IPS-18c (cell line): ENCODE data around the gene TMPRSS13.
A peak's percentile ranks its signal among the peaks of the same experiment; 100 is the strongest.

Source experiments
- H3K4me3 ChIP-seq: 2 replicates; pipeline ENCODE4 v1.7.0; 2013; ENCODE audit warnings: low read depth, mild to moderate bottlenecking, low read length, moderate library complexity; ENCODE audit not compliant: insufficient read depth
- H3K9me3 ChIP-seq: one replicate; pipeline ENCODE4 v1.6.1; 2013; ENCODE audit warnings: mild to moderate bottlenecking, low read length, moderate library complexity; ENCODE audit not compliant: control insufficient read depth, insufficient read depth

The TMPRSS13 gene

DNA sequence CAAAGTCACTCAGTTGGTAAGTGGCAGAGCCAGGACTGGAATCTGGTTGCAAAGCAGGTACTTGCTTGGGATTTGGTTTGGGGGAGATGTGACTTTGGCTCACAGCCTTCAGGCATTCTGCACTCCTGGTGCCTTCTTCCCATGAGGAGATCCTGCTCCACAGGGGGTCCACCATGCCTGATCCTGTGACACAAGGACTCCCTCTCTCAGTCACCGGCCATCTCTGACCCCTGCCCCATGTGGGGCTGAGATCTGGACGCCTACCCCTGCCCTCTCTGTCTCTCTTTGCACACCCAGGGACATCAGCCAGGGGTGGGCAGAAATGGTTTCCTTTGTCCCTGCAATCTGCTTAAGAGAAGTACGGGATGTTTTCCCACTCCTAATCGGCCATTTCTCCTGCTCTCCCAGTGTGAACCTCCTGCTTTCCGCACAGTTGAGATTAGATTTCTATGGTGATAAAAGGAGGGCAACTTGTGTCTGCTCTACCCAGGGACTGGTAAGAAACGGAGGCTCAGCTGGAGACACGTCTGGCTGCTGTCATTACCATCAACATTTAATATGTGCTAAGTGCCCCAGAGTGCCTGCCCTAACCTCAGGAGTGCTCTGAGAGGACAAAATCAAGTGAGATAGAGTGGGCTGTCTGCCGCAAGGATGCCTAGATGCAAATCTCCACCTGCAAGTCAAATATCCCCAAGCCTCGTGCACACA lies 41.6 kb downstream of the TMPRSS13 start:
- Histone ChIP-seq H3K9me3 (no peaks in the 10 kb centered on the region), H3K4me3 (no peak overlapping the region)

DNA sequence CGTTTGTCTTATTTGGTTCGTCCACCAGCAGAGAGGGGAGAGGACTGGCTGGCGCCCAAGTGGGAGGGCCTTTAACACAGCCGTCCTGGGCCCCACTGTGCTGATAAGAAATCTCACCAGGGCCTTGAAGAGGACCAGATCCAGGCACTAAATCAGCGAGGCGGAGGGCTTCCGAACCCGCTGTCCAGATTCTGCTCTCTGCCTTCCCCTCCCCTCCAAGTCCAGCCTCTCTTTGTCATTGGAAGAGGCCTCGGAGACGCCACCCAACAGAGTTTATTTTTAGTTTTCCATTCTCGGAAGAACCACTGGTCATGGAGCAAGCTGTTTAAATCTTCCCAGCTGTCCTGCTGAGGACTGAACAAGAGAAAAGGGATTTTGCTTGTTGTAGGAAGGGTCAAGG lies 43.4 kb downstream of the TMPRSS13 start:
- H3K4me3 ChIP-seq: no peak overlapping the region
- no peaks in the 10 kb centered on the region for H3K9me3 ChIP-seq

DNA sequence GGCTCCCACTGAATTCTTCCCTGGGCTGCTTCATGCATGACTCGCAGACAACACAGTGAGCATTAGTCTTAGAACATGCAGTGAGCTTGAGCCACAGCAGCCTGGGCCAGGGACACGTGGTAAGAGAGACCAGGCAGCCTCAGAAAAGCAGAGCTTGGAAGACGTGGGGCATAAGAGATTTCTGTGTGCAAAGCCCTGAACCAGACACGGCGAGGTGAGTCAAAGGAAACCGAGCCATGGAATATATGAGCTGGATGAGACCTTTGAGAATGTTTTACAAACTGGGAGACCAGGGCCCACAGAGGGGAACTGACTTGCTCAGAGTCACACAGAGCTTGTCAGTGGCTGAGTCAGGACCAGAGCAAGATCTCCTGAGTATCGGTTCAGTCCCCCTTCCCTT lies 44.2 kb downstream of the TMPRSS13 start:
- Histone ChIP-seq H3K9me3 (no peaks in the 10 kb centered on the region), H3K4me3 (no peak overlapping the region)

DNA sequence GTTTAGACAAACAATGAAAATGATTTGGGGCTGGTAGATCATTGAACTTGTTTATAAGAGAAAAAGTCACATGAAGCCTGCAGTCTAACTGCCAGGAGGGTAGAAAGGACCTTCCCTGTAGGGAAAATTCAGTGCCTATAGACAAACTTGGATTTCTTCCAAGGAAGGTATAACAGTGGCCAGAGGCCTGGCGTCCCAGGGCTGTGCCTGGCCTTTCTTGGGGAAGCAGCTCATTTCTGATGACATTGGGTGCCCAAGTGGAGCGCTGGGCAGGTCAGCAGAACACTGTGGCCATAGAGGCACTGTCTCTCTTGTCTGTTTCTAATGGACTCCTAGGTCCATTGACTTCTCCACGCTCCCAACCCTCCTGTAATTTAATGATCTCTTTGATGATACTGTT lies 46.1 kb downstream of the TMPRSS13 start:
- no peaks in the 10 kb centered on the region for H3K9me3 ChIP-seq
- no peak overlapping the region for H3K4me3 ChIP-seq

DNA sequence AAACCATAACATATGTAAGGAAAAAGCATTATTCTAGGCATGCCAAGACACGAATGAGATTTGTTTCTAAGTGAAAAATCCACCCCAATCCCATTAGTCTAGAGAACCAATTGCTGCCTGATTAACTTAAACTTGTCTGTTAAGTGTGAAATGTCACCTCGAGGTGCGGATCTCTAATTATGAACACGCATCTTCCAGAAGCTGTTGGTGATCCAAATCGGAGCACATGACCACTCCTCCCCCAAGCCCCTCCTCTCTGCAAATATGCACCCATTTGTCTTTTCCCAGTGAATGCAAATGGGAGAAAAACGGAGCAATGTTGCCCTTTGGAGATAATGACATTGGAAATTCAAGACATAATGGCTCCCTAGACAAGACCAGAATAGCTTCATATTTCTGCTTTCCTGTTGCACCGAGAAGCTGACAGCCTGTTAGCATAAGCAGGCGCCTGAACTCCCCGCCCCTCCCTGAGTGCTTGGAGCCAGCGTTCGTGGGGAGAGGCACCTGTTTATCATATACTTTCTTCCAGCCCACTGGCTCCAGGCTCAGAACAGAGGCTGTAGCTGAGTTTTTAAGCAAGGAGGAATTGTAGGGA lies 46.8 kb downstream of the TMPRSS13 start:
- Histone ChIP-seq H3K4me3 (no peak overlapping the region), H3K9me3 (no peaks in the 10 kb centered on the region)

DNA sequence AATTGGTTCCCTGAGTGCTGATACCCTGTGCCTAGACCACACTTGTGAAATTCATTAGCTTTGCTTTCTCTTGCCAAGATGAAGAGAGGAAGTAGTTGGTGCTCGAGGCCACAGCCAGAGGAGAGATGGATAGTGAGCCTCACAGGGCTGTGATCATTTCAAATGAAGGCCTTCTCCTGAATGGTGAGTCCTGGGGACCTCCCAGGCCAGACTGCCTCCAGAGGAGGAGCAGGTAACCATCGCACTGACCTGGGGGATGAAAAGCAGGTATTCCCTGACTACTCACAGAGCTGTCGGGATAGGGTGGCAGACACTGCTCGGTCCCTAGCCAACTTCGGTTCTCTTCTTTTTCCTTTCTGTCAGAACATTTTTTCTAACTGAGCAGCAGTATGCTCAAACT lies 48.0 kb downstream of the TMPRSS13 start:
- H3K4me3 ChIP-seq: no peak overlapping the region
- H3K9me3 ChIP-seq: no peaks in the 10 kb centered on the region

DNA sequence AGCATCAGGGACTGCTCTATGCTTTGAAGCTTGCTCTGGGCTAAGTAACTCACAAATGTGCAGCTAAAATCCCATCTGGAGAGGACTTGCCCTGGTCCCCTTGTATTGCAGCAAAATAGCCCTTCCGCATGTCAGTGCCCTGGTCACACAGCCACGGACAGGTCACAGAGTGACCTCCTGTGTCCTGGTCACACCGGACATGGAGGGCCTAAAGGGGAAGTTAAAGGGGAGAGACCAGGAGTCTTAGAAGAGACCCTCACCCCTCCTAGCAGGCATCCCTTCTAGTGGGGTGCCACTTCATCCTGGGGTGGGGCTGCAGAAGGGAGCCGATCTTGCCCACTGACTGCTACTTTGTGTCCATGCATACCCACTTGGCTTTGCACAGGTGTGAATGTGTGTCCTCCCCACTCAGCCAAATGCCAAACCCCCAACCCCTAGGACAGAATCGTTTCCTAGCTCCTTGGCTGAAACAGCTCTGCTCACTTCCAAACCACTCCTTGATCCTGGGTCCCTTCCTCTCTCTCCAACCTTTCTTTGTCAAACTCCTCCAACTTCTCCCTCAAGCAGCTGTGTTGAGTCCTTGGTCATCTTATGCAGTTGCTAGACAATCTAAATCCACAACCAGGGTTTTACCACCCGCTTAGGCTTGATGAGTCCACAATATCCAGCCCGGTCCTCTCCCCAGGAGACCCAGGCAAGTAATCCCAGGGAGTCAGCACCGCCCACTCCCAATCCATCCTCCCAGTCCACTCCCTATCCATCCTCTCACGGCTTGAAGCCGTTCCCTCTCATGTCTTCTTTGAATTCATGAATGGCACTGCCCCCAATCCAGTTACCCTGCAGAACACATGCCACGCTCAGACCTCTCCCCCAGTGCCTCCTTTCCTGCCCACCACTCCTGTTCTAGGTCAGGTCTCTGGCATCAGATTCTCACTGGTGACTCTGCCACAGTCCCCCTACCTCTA lies 49.4 kb downstream of the TMPRSS13 start:
- Histone ChIP-seq H3K9me3 (no peaks in the 10 kb centered on the region), H3K4me3 (no peak overlapping the region)

DNA sequence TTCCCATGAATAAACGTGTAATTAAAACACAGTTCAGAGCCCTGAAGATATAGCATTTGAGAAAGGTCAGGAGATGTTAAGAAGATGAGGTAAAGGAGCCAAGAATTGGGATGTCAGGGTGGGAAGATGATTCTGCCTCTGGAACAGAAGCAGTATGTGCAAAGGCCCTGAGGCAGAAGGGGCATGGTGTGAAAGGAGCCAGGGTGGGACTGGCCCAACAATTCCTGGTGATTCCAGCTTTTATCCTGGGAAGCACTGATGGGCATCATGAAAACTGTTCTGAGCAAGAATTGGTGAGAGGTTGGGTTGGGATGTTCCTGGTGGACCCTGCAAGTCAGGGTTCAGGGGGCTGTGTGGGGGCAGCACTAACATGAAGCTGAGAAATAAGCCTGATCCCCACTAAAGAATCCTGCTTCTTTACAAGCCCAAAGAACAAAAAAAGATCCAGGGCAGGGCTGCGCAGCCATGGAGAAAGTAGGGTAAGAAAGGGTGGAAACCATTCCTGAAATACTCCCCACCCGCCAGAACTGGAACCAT lies 50.2 kb downstream of the TMPRSS13 start:
- no peaks in the 10 kb centered on the region for H3K9me3 ChIP-seq
- no peak overlapping the region for H3K4me3 ChIP-seq

DNA sequence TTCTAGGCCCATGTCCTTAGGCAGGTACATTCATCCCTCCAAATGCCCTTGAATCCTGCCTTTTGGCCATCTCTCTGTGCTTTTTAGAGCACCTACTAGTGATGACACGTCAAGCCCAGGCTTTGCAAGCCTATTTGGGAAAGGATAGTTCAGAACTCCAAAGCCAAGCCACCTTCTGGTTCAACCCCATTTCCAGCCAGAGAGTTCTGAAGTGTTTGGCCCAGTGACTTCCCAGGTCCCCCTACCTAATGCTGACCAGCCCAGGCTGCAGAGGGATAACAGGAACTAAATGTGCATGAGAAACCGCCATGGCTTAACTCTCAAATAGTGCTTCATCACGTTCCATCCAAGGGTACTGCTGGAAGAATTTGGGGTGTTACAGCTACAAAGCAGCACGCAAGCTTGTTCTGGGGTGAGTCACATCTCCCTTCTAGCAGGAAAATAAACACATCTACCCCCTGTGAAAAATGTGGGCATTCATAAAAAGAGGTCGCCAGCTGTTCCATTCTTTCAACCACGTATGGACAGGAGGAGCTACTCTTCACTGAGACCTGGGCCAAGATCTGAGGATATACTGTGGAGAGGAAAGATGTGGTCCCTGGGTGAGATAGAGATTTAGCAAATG lies 50.8 kb downstream of the TMPRSS13 start:
- H3K9me3 ChIP-seq: no peaks in the 10 kb centered on the region
- H3K4me3 ChIP-seq: no peak overlapping the region

DNA sequence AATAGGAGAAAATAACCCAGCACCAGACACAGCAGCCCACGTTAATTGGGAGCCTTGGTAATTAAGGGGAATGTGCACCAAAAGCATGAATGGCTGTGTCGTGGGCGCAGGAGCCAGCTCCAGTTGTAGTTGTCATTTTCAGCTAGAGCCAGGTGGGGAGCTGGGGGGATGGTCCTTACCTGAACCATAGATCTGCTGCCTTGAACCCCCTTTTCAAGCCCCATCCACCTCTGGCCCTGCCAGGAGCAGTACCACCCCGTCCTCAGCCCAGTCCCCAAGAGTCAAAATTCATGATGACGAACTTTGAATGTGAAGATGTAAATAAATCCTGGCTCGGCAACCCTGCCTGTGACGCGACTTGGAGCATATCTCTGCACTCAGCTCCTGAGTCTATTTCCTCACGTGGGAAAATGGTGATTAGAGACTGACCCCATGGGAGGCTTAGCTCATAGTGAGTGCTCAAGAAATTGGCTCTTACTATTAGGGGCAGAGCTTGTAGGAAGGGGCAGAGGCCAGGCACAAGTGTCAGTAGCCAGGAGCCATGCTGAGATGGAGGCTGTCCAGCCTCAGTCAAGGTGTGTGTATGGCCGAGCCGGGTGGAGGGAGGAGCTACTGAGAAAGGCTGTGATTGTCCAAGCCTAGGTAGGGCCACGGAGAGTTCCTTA lies 52.0 kb downstream of the TMPRSS13 start:
- Histone ChIP-seq H3K4me3 (peak overlapping the region; percentile 66), H3K9me3 (no peaks in the 10 kb centered on the region)

DNA sequence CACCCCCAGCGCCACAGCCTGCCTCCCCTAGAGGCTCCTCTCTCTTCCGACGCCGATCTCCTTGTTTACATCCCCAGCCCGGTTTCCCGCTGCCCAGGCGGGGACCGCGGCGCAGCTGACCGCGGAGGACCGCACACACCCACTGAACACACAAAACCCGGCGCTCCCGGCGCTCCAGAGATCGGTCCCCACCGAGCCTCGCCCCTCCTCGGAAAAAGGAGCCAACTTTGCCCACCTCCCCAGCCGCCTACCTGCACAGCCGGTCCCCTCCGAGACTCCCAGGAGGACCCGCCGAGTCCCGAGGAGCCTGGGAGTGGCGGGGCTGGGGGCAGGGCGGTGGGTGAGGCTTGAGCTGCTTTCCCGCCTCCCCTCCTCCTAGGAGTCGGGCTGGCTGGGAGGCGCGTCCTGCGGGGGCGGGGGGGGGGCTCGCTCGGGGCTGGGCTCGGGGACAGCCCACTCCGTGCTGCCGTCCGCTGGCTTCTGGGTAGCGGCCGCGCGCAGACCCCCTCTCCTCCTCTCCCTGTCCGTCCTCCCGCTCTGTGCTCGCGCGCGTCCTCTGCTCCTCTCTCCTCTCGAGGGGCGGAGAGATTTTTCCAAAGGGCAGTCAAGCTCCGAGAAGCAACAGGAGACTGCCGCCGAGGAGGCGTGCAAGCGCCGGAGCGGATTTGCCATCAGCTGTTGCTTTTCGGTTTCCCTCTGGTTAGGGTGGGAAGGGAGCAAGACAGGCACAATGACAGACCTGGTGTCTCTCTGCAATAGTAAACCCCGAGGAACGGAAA lies 52.7 kb downstream of the TMPRSS13 start, which contains the start of gene FXYD6:
TSS of gene FXYD6 (minus strand) at position 318 of the 779 bp plus-strand sequence. CDS start 33,882 bp downstream, outside the sequence.
- no peaks in the 10 kb centered on the region for H3K9me3 ChIP-seq
- peak within 1 kb of the TSS; percentile 66 for H3K4me3 ChIP-seq

DNA sequence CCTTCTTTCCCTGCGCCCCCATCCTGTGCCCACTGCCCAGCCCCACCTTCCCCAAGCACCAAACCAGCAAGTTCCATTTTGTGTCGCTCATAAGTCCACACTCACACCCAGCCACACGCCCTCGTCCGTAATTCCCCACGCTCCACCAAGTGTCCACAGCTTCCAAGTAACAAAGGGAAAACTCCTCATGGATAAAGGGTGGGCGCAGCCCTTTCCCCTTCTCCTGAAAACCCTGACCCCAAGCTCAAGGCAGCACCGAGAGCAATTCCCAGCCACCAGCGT lies 53.2 kb downstream of the TMPRSS13 start:
- H3K4me3 ChIP-seq: peak overlapping the region; percentile 66
- H3K9me3 ChIP-seq: no peaks in the 10 kb centered on the region

DNA sequence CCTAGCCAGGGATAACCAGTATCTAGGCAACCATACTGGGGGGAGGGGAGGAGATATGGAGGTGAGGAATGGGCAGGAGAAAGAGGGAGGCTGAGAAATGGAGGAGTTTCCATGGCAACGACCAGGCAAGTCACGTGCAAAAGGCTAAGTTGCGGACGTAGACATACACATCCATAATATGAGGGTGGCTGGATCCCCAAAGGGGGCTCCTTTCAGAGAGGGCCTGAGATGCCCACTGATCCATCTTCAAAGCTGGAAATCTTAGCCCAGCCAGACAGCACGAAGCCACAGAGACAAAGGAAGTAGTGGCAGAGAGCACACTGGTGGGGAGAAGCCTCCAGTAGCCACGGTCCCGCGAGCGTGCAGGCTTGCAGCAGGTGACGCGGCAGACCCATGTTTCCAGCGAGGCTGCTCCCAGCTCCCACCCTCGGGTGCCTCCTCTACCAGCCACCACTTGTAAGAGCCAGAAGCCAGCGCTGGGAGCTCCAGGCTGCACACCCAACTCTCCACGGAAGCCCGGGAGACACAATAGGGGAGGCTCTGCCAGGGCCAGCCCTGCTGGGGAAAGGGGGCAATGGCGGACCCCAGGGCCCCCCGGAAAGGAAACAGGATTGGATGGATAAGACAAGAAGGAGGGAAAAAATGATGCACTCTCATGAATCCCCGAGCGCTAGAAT lies 53.7 kb downstream of the TMPRSS13 start:
- Histone ChIP-seq H3K4me3 (peak overlapping the region; percentile 66), H3K9me3 (no peaks in the 10 kb centered on the region)

DNA sequence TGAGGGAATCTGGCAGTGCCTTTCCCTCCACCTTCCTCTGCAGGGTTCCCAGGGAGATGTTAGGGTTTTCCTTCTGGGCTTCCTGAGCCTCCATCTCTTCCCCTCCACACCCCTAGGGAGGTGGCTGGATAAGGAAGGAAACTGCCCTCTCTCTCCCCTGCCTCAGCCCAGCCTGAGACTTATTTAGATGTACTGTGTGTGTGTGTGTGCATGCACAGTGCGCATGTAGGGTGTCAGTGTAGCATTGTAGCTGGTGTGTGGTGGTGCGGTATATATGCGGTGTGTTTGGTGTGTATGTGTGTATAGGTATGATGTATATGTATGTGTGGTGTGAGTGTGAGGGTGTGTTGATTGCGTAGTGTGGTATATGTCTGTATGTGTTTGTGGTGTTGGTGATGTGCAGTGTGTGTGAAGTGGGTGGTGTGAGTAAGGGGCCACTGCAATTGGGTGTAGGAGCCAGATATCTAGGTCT lies 54.3 kb downstream of the TMPRSS13 start:
- Histone ChIP-seq H3K9me3 (no peaks in the 10 kb centered on the region), H3K4me3 (peak overlapping the region; percentile 66; the same call in 1 of the 2 replicates)

DNA sequence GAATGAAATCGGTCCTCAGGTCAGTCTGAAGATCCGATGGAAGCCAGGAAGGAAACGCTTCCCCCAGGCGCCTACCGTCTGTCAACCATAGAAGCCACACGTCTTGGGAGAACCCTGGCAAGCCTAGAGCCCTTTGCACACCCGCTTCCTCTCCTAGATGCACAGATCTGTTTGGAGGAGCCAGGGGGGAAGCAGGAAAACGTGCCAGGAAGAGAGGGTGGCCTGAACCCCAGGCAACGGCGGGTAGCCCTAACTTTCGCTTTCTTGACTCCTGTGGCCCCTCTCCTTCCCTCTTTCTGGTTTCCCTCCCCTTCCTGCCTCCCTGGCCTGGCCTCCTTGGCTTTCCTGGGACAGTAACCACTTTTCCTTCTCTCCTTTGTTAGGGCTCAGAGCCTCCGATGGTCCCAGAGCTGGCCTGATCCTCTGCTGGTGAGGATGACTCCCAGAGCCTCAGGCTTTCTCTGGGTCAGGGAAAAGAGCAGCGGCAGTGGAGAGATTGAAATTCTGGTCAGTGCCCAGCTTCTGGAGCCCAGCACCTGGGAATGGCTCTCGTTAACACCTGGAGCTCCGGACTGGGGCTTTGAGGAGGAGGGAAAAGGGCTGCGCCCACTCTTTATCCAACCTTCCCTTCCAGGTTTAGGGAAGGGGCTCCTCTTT lies 54.8 kb downstream of the TMPRSS13 start:
- no peaks in the 10 kb centered on the region for H3K9me3 ChIP-seq
- H3K4me3 ChIP-seq: peak overlapping the region; percentile 66; the same call in 1 of the 2 replicates
